Measurements from ENCODE around the gene TMPRSS9.
"Not testable (repeated sequence)": the region's sequence is repeated elsewhere in the genome, so short reads cannot be mapped to it uniquely, and the experiment has no call there.

TMPRSS9 gene

DNA sequence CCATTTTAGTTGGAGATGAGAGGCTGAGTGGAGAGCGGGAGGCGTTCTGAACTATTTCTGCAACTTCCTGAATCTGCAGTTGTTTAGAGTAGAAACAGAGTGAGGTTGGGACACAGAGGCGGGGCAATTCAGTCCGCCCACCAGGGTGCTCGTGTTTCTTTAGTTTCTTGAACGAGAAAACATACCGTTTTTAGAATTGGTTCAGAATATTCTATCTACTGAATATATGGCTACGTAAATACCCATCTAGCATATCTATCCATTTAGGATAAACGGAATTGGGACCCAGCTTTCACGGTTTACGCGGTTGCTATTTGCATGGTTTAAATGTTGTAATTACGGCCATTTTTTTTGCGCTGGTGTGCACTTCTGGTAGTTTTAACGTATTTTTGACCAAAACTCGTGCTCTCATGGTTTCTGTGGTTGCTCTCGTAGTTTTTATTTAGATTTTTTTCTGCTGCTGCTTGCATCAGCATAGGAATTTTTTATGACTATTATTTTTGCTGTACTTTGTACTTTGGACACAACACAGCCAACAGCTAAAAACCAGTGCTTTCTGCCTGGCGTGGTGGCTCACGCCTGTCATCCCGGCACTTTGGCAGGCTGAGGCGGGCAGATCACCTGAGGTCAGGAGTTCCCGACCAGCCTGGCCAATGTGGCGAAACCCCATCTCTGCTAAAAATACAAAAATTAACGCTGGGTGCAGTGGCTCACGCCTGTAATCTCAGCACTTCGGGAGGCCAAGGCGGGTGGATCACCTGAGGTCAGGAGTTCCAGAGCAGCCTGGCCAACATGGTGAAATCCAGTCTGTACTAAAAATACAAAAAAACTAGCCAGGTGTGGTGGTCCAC is 34.6 kb downstream of the TMPRSS9 start:
- DNase-seq = no peak

DNA sequence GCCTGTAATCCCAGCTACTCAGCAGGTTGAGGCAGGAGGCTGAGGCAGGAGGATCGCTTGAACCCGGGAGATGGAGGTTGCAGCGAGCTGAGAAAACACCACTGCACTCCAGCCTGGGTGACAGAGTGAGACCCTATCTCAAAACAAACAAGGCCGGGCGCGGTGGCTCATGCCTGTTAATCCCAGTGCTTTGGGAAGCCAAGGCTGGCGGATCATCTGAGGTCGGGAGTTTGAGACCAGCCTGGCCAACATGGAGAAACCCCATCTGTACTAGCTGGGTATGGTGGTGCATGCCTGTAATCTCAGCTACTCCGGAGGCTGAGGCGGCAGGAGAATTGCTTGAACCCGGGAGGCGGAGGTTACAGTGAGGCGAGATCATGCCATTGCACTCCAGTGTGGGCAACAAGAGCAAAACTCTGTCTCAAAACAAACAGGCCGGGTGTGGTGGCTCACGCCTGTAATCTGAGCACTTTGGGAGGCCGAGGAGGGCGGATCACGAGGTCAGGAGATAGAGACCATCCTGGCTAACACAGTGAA is 35.3 kb downstream of the TMPRSS9 start:
- DNase-seq = not testable (repeated sequence)

DNA sequence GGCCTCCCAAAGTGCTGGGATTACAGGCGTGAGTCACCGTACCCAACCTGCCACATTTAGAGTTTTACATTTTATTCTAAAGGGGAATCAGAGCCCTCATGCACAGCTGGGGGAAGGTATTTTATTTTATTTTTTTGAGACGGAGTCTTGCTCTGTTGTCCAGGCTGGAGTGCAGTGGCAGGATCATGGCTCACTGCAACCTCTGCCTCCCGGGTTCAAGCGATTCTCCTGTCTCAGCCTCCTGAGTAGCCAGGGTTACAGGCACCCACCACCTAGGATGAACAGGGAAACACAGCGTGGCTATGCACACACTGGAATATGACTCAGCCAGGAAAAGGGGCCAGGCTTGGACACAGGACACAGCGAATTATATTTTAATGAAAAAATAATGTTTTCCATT is 37.1 kb downstream of the TMPRSS9 start:
- DNase-seq = not testable (repeated sequence)

DNA sequence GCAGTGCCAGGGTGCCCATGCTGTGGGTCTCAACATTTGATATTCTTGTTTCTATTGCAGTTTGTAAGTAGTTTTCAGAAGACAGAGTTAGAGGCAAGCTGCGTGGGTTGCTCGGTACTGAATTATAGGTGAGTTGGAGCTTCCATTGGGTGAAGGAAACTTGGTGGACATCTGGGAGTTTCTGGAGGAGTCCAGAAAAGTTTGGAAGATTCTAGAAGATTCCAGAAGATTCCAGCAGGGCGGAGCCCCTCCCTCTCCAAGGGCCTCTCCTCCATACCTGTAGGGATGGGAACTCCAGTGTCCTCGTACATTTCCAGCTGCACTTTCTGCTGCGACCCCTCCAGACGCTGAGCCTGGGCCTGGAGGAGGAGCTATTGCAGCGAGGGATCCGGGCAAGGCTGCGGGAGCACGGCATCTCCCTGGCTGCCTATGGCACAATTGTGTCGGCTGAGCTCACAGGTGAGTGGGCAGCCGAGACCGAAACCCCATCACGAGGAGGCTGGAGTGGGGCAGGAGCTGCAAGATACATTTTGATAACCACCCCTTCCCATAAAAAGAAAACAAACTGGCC is 38.8 kb downstream of the TMPRSS9 start:
- no peak for DNase-seq

DNA sequence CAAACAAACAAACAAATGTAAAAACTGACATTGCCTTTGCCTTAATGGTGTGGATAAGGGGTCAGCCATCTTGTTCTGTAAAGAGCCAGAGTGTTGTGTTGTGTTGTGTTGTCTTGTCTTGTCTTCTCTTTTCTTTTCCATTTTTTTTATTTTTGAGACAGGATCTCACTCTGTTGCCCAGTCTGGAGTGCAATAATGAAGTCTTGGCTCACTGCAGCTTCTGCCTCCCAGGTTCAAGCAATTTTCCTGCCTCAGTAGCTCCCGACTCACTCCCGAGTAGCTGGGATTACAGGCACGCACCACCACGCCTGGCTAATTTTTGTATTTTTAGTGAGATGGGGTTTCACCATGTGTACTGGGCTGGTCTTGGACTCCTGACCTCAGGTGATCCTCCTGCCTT is 39.5 kb downstream of the TMPRSS9 start:
- DNase-seq = no peak

DNA sequence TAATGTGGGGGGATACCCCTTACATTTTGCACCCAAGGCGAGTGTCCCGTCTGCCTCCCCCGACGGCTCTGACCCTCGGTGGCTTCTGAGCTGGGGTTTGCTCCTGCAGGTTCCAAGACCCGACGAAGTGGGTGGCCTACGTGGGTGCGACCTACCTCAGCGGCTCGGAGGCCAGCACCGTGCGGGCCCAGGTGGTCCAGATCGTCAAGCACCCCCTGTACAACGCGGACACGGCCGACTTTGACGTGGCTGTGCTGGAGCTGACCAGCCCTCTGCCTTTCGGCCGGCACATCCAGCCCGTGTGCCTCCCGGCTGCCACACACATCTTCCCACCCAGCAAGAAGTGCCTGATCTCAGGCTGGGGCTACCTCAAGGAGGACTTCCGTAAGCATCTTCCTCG is 48.2 kb downstream of the TMPRSS9 start:
- no peak for DNase-seq

DNA sequence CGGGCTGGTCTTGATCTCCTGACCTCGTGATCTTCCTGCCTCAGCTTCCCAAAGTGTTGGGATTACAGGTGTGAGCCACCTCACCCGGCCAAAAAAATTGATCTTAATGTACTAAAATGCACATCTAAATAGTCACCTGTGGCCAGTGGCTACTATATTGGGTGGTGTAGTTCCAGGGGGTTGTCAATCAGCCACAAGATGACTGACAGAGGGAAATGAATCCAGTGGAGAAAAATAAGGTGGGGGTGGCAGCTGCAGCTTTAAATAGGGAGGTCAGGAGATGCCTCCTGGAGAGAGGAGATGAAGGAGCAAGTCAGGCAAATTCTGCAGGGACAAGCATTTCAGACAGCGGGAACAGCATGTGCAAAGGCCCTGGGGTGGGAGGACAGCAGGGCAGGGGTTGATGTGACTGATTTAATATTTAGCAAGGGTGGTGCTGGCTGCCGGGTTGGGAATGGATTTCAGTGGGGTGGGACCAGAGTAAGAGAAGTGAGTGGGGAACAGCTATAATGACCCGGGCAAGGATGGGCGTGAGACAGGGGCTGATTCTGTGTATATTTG is 49.4 kb downstream of the TMPRSS9 start:
- DNase-seq = no peak

DNA sequence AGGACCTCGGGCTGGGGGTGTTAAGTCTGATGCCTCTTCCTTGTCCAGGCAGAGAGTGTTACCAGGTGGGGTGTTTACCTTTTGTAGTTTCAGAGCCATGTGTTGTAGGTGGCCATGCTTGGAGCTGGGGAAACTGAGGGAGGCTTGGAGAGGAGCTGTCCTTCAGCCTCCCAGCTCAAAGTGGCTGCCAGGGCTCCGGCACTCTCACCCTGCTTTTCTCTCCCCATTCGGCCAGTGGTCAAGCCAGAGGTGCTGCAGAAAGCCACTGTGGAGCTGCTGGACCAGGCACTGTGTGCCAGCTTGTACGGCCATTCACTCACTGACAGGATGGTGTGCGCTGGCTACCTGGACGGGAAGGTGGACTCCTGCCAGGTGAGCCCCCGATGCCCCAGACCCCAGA is 50.0 kb downstream of the TMPRSS9 start:
- no peak for DNase-seq

DNA sequence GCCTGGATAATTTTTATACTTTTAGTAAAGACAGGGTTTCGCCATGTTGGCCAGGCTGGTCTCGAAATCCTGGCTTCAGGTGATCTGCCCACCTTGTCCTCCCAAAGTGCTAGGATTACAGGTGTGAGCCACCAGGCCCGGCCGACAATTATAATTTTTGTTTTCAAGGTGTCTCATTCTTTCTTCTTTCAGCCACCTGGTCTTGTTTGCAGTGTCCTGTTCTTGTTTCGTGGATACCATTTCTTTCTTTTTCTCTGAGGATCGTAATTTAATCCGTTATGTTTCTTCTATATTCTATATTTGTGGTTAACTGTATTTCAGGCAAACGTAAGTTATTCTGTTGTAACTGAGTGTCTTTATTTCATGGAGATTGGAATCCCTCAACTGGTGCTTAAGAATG is 51.6 kb downstream of the TMPRSS9 start:
- DNase-seq = no peak

DNA sequence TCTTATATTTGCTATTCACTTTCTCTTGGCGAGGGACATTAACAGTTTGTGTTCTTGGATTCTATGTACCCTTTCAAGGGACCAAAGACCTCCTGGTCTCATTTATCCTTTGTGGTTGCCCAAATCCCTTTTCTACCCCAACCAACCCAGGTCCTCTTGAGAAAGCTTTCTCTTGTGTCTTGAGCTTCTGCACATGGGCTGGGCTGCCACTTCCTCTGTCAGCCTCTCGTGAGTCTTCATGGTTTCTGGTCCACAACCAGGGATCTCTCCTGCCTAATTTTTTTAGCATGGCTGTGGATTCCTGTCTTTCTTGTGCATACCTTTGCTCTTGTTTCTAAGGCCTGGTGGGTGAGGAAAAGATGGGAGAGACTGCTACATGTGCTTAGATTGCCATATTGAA is 52.4 kb downstream of the TMPRSS9 start:
- no peak for DNase-seq

DNA sequence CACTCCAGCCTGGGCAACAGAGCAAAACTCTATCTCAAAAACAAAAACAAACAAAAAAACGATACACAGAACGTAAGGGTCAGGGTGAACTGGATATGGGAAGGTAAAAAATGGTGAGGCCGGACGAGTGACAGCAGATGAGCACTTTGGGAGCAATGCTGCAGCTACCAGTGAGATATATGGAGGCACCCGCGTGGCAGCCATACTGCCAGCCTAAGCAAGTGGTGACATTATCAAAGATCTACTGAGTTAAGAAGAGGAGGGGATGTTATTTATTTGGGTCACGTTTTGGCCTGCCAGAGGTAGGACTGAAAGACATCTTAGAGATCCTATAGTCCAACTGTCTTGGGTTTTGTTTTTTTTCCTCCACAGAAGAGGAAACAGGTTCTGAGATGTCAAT is 53.1 kb downstream of the TMPRSS9 start:
- no peak for DNase-seq

DNA sequence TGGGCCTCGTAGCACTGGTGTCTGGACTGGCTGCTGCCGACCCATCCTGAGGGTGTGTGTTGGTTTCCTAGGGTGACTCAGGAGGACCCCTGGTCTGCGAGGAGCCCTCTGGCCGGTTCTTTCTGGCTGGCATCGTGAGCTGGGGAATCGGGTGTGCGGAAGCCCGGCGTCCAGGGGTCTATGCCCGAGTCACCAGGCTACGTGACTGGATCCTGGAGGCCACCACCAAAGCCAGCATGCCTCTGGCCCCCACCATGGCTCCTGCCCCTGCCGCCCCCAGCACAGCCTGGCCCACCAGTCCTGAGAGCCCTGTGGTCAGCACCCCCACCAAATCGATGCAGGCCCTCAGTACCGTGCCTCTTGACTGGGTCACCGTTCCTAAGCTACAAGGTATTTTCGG is 53.6 kb downstream of the TMPRSS9 start:
- DNase-seq = no peak

DNA sequence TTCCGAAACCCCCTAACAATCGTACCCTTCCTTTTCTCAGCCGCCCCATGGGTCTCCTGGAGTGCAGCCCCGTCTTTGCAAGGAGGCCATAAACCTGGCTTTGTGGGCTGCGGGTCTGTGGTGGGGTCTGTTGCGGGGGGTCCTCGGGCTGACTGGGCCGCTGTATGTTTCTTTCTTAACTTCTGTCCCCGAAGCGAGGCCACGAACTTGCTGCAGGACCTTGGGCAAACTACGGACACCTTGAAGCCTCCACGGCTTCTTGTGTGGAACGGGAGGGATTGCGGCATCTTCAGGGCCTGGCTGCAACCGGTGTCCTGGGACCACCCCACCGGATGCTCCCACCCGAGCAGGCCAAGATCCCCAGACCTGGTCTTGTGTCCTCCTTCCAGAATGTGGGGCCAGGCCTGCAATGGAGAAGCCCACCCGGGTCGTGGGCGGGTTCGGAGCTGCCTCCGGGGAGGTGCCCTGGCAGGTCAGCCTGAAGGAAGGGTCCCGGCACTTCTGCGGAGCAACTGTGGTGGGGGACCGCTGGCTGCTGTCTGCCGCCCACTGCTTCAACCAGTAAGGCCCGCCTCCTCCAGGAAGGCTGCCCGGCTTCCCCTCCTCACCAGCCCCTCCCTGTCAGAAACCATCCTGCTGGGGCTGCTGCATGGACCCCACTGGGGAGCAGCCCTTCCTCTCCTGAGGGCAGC is 55.4 kb downstream of the TMPRSS9 start:
- DNase-seq = no peak

DNA sequence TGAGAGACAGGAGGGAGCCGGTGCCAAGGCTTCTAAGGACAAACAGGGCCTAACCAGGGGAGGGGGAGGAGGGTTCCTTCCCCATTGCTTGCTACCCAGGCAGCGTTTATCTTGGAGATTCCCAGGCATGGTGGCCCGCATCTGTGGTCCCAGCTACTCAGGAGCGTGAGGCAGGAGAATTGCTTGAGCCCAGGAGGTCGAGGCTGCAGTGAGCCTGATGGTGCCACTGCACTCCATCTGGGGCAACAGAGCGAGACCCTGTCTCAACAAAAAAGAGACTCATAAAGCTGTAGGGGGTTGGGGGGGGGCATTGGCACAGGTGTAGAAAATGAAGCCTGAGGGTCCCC is 55.9 kb downstream of the TMPRSS9 start:
- DNase-seq = no peak

DNA sequence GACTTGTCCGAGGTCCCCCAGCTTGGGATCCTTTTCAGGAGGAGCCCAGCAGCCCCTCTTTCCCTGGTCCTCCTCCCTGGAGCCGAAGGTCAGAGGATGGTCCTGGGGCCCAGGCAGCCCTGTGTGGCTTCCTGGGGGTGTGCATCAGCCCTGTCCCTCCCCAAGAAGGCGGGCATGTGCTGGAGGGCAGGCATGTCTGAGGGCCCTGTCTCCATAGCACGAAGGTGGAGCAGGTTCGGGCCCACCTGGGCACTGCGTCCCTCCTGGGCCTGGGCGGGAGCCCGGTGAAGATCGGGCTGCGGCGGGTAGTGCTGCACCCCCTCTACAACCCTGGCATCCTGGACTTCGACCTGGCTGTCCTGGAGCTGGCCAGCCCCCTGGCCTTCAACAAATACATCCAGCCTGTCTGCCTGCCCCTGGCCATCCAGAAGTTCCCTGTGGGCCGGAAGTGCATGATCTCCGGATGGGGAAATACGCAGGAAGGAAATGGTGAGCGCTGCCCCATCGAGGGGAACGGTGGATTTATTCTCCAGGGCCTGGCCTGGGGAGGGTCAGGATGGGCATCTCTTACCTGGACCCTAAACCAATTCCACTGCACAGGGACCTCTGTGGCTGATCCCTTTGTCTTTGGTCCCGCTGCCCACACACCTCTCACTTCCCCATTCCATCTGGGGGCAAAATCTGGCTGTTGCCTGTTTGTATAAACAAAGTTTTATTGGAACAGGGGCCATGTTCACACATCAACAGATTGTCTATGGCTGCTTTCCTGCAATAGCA is 56.4 kb downstream of the TMPRSS9 start:
- DNase-seq = no peak

DNA sequence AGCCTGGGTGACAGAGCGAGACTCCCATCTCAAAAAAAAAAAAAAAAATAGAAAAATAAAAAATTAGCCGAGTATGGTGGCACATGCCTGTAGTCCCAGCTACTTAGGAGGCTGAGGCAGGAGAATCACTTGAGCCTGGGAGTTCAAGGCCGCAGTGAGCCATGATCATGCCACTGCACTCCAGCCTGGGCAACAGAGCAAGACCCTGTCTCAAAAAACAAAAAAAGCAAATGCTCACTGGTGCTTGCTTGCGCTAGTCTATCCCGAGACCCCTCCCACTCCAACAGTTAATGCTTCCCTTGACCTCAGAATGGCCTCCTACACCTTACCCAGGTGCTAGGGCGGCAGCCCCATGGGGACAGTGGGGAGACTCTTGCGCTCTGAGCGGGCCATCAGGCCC is 57.4 kb downstream of the TMPRSS9 start:
- DNase-seq = not testable (repeated sequence)

DNA sequence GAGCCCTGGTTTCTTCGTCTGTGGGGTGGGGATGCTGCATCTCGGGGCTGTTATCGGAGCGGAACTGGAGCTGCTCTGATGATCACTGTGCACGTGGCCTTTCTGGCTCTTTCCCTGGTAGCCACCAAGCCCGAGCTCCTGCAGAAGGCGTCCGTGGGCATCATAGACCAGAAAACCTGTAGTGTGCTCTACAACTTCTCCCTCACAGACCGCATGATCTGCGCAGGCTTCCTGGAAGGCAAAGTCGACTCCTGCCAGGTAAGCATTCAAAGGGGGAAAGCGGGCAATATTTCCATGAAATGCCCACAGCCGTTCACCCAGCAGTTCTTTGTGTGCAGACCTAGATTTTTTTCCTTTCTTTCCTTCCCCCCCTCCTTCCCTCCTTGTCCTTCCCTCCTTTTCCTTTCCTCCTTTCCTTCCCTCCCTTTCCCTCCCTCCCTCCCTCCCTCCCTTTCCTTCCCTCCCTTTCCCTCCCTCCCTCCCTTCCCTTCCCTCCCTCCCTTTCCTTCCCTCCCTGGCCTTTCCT is 57.9 kb downstream of the TMPRSS9 start:
- DNase-seq = no peak

DNA sequence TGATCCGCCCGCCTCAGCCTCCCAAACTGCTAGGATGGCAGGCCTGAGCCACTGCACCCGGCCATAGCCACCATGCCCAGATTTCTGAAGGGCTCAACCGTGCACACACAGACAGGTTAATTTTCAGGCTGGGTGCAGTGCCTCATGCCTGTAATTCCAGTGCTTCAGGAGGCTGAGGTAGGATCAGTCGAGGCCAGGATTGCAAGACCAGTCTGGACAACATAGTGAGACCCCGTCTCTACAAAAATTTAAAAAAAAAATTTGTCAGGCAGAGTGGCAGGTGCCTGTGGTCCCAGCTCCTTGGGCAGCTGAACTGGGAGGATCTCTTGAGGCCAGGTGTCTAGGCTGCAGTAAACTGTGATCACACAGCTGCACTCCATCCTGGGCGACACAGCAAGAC is 59.7 kb downstream of the TMPRSS9 start:
- DNase-seq = no peak

DNA sequence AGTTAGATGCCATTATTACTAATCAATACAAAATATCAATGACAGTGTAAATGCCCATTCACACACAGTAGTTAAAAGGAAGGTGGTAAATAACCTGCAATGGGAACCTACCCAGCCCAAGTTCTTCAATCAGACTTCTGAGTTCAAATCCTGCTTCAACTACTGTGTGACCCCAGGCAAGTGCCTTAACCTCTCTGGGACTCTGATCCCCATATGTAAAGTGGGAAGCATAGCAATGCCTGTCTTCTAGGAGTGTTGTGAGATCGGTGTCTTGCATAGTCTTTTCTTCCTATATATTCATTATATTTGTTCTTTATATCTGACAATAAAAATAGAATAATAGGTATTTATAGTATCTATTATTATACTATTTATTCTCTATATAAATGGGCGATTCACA is 60.4 kb downstream of the TMPRSS9 start:
- no peak for DNase-seq

DNA sequence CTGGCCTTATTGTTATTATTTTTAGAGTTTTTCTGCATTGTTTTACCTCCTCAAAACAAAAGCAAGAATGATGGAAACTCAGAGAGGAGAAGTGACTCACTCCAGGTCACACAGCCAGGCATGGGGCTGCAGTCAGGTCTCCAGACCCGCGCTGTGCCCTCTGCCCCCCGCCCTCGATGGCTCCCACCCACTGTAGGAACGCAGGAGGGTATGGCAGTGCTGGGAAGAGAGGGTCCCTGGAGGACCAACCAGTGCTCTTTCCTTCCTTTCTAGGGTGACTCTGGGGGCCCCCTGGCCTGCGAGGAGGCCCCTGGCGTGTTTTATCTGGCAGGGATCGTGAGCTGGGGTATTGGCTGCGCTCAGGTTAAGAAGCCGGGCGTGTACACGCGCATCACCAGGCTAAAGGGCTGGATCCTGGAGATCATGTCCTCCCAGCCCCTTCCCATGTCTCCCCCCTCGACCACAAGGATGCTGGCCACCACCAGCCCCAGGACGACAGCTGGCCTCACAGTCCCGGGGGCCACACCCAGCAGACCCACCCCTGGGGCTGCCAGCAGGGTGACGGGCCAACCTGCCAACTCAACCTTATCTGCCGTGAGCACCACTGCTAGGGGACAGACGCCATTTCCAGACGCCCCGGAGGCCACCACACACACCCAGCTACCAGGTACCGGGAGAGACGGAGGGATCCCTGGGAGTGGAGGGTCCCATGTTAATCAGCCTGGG is 61.7 kb downstream of the TMPRSS9 start:
- DNase-seq = no peak

DNA sequence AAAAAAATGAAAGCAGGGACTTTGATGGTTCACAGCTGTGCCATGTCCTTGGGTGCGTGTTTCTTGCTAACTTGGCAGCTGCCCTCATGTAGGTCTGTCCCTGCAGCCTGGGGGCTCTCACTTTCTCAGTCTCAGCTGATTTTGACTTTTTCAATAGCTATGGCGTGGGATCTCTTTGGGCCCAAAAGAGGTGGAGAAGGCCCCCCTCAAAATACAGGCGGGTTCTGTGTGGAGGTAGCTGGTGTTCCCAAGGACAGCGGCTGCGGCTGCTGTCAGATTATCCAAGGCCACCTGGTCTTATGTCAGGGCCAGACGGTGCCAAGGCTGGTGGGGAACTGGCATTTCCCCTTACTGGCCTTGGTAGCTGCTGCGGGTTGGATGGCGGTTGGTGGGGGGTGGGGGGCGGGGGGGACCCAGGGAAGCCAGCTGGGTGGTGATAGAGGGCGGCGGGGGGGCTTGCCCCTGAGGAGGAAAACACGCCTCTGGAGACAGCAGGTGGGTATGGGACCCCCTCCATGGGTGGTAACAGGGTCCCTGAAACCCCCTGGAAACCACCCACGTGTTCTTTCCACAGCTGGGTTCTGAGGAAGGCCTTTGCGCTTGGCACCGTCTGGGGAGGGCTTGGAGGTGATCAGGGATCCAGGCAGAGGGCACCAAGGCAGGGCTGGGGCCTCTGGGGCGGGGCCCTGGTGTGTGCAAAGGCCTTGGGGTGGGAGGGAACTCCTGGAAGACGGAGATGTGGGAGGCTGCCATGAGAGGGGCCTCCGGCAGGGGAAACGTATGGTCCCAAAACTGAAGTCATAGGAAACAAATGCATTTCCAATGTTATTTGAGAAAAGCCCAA is 63.2 kb downstream of the TMPRSS9 start:
- DNase-seq = no peak
